ACHN (cell line): ENCODE measurements around the gene GALNT3.

Experiments used
- DNase-seq: peaks from one replicate; pipeline ENCODE4 v3.0.0-alpha.2; 2015
- in situ Hi-C: cut with HindIII; loops from 2 replicates; pipeline ENCODE4 v1.10.0; 2017; ENCODE audit warnings: low sequenced_read_pairs, low pct_ligation_motif_present, low pct_unique_long_range_greater_than_20kb

GALNT3 gene

DNA sequence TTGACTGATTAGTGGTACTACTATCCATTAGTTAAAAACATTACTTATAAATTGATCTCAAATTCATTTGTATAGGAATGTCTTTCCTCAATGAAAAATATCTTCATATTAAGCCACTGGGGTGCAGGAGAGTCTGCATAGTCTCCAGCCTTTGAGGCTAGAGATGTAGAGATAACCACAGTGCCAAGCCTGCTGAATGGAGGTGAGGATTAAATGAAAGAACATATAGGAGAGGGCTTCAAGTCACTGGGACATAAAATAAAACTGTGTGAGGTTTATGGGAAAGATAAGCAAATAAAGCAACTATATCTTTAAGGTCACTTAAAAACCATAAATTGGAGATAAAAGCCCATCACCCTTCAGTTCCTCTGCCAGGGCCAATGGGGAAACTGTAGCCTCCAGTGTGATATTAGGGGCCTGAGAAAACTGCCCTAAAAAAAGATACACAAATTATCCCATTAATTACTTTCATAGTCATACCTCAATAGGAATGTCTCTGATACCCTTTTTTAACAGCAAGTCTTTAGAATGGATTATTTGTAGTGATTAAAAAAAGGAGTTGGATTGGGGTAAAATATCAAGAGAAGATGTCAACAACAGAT is 27.6 kb downstream of the GALNT3 start:
- DNase-seq, result no peak
- in situ Hi-C loops, result no loop called here

DNA sequence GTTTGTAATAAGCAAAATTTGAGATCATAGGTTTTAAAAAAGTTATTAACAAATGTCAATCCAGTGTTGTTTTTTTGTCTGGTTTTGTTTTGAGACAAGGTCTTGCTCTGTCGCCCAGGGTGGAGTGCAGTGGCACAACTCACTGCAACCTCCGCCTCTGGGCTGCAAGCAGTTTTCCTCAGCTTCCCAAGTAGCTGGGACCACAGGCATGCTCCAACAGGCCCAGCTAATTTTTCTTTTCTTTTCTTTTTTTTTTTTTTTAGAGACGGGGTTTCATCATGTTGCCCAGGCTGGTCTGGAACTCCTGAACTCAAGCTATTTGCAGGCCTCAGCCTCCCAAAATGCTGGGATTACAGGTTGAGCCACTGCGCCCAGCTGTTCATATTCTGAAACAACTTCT is 31.3 kb downstream of the GALNT3 start:
- in situ Hi-C loops, result no loop called here
- DNase-seq, result no peak

DNA sequence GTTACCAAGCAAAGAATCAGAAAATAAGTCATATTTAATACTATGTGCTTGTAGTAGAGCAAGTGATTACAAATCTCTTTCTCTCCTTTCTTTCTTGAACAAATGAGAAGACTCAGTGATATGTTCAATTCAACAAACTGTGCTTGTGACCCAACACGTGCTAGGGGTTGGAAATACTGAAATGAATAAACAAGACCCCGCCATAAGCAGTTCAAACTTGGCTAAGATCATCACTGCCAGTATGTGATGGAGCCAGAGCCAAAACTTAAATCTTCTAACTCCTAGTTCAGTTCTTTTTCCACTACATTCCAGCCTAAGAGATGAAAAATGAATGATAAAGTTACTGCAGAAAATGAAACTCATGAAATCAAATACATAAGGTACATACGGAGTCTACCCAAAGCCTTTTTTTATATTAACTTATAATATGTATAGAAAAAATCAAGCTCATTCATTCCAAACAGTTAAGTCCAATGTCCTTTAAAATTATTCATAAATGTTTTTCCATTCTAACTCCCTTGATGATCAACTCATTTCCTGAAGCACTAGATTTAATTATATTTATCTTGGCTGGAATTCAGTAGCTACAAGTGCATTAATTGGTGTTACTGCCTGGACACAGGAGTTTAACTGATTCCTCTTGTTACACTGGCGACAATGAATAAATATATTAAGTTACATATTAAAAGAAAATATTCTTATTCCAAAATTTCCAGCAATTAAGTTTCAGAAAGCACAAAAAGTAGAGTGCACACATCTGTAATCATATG is 36.0 kb downstream of the GALNT3 start:
- no peak for DNase-seq
- in situ Hi-C loops, result no loop called here

DNA sequence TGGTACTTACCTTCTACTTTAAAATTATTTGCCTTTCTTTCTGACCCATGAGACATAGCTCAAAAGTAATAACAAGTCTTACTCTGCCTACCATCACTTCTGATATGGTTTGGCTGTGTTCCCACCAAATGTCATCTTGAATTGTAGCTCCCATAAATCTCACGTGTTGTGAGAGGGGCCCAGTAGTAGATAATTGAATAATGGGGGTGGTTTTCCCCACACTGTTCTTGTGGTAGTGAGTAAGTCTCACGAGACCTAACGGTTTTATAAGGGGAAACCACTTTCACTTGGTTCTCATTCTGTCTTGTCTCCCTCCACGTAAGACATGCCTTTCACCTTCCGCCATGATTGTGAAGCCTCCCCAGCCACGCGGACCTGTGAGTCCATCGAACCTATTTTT is 47.5 kb downstream of the GALNT3 start:
- no peak for DNase-seq
- in situ Hi-C loops, result no loop called here

DNA sequence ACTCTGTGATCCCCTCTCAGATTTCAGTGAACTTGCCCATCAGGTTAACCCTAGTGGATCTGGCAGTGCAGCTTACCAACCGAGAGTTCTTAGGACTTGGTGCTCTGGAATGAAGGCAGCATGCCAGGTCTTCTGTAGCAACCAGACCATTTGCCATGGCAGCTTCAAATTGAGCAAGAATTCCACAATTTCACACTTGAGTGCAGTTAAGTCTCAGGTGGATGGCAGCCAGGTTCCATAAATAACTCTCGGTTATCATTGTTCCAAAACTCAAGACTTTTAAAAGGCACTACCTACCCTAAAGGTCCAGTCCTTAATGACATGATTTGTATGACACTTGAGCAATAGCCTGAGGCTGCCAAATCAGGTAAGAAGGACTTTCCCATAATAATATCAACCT is 48.1 kb downstream of the GALNT3 start:
- DNase-seq, result peak; percentile 15
- in situ Hi-C loops, result no loop called here

DNA sequence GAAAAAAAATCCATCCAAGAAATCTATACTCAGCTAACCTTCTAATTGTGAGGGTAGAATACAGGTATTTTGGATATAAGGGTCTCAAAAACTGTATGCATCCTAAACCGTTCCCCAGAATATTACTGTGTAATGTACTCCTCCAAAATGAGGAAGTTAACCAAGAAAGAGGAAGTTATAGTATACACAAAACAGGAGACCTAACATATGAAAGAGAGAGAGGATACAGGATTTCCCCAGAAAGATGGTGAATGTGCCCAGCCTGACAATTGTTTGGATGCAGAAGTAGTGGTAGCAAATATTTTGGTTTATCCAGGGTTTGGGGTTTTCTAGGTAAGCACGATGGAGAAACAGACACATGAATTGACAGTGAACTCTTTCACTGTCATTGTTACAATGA is 50.6 kb downstream of the GALNT3 start:
- no peak for DNase-seq
- in situ Hi-C loops, result no loop called here

DNA sequence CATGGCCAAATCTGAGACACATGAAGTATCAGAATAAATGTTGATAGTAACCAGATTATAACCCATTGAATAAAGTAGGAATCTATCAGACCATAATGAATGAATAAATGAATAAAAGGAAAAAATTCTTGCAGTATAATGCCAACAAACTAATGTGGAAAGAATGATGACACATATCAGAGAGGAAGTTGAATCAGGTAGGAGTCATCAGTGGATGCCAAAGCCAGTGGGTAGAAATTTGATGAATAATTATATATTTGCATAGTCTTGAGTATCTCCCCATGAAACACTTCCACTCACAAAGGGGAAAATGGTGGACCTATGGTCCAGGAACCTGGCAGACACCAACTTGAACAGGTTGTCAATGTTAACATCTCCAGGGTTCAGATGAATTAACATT is 68.6 kb downstream of the GALNT3 start:
- in situ Hi-C loops, result no loop called here
- peak; percentile 12 for DNase-seq

DNA sequence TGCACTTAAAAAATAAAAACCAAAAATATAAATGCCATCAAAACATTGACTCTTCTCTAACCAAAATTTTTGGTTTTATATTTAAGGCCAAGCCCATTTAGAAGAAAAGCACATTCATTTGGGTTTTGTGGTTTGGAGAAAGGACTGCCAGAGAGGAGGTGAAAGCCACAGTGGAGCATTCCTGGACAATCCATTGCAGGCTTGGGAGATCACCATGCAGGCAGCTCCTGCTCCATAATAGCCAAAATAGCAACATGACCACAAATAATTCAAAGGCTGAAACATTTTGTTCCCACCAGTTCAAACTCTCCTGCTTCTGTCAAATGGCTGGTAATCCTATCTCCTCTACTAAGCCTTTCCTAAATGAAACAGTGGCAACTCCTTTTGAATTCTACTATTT is 73.5 kb downstream of the GALNT3 start:
- DNase-seq, result no peak
- in situ Hi-C loops, result no loop called here

DNA sequence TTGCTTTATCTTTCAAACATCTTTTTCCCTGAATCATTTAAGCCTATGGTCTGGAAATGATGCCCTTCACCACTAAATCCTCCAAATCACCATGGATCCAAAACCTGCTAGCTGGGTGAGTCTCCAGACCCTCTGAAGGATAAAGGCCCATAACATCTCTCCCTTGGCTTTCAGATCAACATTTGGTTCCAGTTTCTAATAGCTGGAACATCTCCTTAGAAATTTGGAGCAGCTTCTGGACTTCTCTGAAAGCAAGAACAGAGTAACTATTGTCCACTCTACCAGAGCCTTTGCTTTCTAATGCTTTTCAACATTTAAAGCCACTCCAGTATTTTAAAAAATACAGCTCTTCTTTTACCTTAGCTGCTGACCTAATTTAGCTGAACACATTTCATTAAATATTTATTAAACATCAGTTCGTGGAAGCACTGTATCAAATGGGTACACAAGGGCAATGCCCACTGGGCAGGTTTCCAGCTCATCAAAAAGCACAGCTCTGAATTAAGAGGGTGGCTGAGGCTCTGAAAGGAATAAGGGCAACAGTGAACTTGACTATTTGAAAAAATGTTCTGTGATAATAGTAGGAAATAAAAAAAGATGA is 75.3 kb downstream of the GALNT3 start:
- in situ Hi-C loops, result no loop called here
- DNase-seq, result no peak

DNA sequence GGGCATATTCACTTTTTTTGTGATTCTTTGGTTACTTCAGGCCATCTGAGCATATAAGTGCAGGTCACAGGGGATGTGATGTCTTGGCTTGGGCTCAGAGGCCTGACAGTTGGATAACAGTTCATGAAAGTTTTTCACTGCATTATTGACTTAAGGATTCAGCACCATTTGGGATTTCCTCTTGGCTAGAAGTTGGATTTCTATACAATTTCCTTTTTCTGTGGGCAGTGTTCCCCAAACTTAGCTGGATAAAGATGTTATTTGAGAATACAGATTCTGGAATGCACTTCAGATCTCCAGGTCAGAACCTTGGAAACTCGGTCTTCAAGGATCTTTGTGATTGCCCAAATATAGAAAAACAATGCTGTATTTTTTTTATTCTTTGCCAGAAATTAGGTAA is 78.0 kb downstream of the GALNT3 start:
- in situ Hi-C loops, result no loop called here
- no peak for DNase-seq

DNA sequence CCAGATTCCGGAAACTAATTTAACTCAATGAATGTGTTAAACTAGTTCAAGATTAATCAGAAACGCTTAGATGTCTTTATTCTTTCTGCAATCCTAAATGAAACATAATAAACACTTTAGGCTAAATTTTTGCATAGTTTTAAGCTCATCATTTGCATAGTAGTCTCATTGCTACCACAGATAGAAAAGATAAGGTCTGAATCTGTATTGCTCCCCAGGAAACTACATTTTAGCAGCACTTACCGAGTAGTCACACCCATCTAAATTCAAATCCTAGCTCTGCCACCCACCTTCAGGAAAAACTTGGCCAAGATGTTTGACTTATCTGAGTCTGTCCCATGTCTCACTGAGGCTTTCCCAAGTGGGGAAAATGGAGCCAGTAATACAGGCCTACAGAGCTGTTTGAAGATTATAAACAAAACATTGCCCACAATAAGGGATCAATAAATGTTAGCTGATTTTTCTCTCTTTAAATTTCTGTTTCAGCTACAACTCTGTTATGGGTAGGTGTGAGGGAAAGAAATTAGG is 87.0 kb downstream of the GALNT3 start:
- DNase-seq, result no peak
- in situ Hi-C loops, result no loop called here

DNA sequence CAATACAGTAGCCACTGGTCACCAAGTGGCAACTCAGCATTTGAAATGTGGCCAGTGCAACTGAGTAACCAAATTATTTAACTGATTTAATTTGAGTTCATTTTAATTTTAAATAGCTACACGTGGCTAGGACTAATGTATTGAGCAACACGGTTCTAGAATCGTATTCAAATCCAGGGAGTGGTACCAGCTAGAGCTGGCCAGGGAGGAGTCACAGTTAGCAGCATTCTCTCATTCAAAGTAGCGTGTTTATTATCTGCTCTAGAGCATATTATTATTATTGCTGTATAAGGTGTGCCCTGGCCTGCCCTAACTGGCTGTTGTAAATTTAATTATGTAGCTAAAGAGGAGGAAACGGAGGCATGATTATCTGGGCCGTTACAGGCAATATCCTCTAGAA is 92.9 kb downstream of the GALNT3 start:
- in situ Hi-C loops, result no loop called here
- DNase-seq, result no peak

DNA sequence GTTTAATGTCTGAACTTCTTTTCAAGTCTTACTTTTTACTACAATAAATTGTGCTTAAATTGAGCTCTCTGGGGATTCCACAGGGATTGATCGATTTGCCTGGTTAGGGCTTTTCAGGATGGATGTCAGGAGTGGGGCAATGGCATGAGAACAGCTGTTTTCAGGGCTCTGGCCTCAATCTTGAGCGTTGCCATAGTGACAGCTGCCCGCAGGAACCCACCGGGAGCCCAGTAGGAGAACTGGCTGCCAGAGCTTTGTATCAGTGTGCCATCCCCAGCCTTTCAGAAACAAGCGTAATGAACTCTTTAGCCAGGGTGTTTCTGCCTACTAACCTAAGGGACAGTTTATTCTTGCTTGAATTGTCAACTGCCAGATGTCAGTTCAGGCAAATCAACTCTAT is 93.5 kb downstream of the GALNT3 start:
- in situ Hi-C loops, result no loop called here
- DNase-seq, result no peak

DNA sequence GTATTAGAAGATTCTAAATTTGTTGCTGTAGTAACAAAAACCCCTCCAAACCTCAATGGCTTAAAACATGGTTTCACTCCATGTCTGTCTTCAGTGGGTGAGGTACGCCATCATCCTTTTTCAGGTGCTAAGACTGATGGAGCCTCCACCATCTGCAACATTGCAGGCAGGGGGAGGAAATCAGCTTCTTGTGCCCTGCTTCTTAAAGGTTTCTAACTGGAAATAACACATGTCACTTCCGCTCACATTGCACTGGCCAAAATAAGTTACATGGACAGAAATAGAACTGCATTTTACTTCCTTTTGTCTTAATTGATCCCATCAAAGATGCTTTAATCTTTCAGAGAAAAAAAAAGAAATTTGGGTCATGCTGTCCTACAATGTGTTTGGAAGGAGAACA is 94.1 kb downstream of the GALNT3 start:
- in situ Hi-C loops, result no loop called here

DNA sequence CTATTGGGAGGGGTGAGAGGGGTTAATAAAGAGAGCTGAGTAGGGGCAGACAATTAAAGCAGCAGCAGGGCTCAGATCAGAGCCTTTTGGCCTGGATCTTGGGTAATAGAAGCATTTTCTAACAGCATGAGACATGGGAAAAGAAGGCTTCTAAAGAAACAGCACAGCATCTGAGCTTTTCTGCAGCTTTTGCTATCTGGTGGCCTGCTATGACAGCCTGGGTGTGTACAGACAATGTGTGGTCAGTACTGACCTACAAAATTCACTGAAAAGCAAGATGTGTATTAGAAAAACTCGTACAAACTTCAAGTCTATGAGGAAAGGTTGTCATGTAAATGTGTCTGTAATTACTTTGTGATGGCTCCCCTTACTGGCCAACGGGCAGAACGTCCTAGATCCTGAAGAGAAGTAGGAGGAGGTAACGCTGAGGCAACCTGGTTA is 95.6 kb downstream of the GALNT3 start:
- DNase-seq, result peak; percentile 70
- in situ Hi-C loops, result no loop called here

More for the DNA sequence above, 94.1 kb downstream of the GALNT3 start:
- no peak for DNase-seq

DNA sequence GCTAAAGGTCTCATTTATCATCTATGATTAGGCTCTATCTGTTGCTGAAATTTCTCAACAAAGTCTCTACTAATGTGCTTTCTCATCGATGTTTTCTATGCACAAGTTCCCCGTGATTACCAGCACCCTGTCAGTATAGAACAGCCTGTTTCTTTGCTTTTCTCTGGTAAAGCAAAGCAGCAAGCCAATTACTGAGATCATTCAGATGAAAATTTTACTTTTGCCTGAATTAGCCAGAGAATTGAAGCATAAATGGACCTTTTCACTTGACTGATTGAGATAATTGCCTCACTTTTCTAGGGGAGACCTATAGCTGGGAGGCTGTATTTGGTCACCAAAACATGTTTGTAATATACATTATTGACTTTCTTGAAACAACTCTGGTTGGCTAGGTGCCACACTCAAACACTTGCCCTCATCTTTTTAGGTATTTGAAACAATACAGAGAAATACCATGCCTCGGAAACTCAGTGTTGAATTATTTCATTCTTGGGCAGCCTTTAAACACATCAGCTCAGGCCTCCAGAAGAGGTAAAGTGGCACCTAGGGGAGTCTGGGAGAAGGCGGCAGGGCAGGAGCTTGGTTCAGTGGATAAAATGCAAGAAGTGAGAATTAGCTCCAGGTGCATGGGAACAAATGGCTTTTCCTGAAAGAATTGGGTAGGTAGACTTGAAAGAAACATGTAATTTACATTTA is 96.2 kb downstream of the GALNT3 start:
- in situ Hi-C loops, result no loop called here
- DNase-seq, result no peak
